Uterus (tissue), 4 donors: ENCODE results near the gene ITIH4. TPM values are rescaled to one million over a fixed set of nuclear protein-coding genes. Genes with fewer than 3 reads are reported as not detected.

Experiments used
- DNase-seq, 2 donors: peaks; one replicate each; pipeline ENCODE4 v3.0.0-alpha.2; 2019 to 2020
- H3K27ac ChIP-seq, 2 donors: fragments of 200-600 bp; sonication (generic); 1 replicate in 1 of 2; 2 replicates in 1 of 2; pipeline ENCODE4 v1.5.1; 2016 to 2018
- H3K27me3 ChIP-seq, 2 donors: fragments of 200-600 bp; sonication (generic); one replicate each; pipeline ENCODE4 v1.5.1; 2018 to 2019; ENCODE audit warnings: control low read depth in 1 of 2
- H3K36me3 ChIP-seq, 2 donors: fragments of 200-600 bp; sonication (generic); one replicate each; pipeline ENCODE4 v1.5.1; 2019; ENCODE audit warnings: control low read depth in 1 of 2
- H3K4me1 ChIP-seq, 2 donors: fragments of 200-600 bp; sonication (generic); one replicate each; pipeline ENCODE4 v1.5.1; 2018 to 2019; ENCODE audit warnings: control low read depth in 1 of 2
- H3K4me3 ChIP-seq, 2 donors: fragments of 200-600 bp; sonication (generic); 1 replicate in 1 of 2; 2 replicates in 1 of 2; pipeline ENCODE4 v1.5.1; 2018 to 2019; ENCODE audit warnings: mild to moderate bottlenecking in 1 of 2
- H3K9me3 ChIP-seq, 2 donors: fragments of 200-600 bp; sonication (generic); one replicate each; pipeline ENCODE4 v1.5.1; 2019; ENCODE audit warnings: control low read depth in 1 of 2
- POLR2A ChIP-seq, 2 donors: fragments of 450-650 bp; IDR thresholded peaks; one replicate each; pipeline ENCODE4 v1.6.1; 2016; ENCODE audit warnings: antibody characterized with exemption in 2 of 2, mild to moderate bottlenecking in 1 of 2, moderate library complexity in 1 of 2
- intact Hi-C: fragments of 100-400 bp; cut with DNase I; formaldehyde crosslinking; loops from one replicate; pipeline ENCODE4 v1.15.1; 2023; ENCODE audit warnings: low total_unique reads
- total RNA-seq, 4 donors: library from RNA; depleted of rRNA in 3 of 4; stranded (reverse); fragments of >200 nt in 3 of 4; gene quantifications; one replicate each; pipeline versions ENCODE4 v1.1.0 to v1.2.4, GENCODE V29; 2014 to 2023
- TF ChIP-seq, protein P1 (sequence below), 4 experiments: fragments of 200-600 bp in 2 of 4; fragments of 450-650 bp in 2 of 4; sonication (generic) in 2 of 4; IDR thresholded peaks; one replicate each; pipeline ENCODE4 v1.5.1; 2016 to 2019; ENCODE audit warnings: antibody characterized with exemption in 4 of 4, mild to moderate bottlenecking in 2 of 4, moderate library complexity in 1 of 4
- donor health status: DM: yes; HTN: yes; CAD: no.

The ITIH4 gene
- total RNA-seq, 4 donors from 2014 or later, result 0.26 to 8.7 (median 6.9) TPM

DNA sequence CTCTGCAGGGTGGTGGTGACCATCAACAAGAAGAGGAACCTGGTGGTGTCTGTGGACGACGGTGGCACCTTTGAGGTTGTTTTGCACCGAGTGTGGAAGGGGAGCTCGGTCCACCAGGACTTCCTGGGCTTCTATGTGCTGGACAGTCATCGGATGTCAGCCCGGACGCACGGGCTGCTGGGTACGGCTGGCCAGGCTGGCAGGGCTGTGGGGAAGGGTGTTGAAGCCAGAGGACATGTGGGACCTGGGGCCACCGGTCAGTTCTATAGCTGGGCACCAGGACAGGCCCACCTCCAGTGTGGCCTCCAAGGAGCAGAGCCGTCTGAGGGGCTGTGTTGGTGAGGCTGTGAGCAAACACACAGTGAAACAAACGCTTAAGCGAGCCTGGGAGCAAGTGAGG lies 39.7 kb downstream of the ITIH4 start:
- DNase-seq, result no peak
- TF ChIP-seq, protein P1, sequence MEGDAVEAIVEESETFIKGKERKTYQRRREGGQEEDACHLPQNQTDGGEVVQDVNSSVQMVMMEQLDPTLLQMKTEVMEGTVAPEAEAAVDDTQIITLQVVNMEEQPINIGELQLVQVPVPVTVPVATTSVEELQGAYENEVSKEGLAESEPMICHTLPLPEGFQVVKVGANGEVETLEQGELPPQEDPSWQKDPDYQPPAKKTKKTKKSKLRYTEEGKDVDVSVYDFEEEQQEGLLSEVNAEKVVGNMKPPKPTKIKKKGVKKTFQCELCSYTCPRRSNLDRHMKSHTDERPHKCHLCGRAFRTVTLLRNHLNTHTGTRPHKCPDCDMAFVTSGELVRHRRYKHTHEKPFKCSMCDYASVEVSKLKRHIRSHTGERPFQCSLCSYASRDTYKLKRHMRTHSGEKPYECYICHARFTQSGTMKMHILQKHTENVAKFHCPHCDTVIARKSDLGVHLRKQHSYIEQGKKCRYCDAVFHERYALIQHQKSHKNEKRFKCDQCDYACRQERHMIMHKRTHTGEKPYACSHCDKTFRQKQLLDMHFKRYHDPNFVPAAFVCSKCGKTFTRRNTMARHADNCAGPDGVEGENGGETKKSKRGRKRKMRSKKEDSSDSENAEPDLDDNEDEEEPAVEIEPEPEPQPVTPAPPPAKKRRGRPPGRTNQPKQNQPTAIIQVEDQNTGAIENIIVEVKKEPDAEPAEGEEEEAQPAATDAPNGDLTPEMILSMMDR (IDR thresholded peaks at IDR 0.05), result no peak
- no peak for TF ChIP-seq POLR2A (IDR thresholded peaks at IDR 0.05)
- Histone ChIP-seq H3K4me1 (no peaks in the 10 kb centered on the region), H3K27me3 (no peaks in the 10 kb centered on the region), H3K9me3 (no peaks in the 10 kb centered on the region), H3K4me3 (no peak overlapping the region), H3K27ac (no peak overlapping the region), H3K36me3 (no peaks in the 10 kb centered on the region)
- intact Hi-C loops, result no loop called here

DNA sequence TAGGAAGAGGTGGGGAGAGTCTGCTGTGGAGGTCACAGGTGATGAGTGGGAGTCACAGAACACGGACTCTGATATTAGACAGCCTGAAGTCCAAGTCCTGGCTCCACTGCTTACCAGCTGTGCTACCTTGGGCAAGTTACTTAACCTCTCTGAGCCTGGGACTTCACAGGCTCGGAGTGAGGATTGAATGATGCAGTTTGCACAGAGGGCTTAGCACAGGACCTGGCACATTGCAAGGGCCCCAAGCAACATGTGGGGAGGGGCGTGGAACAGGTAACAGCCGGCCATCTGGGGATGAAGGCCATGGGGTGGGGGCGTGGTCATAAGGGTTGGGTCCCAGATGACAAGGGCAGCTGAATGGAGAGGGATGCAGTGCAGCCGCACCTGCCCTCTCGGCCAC lies 40.1 kb downstream of the ITIH4 start:
- H3K9me3 ChIP-seq, result no peaks in the 10 kb centered on the region
- H3K27me3 ChIP-seq, result no peaks in the 10 kb centered on the region
- intact Hi-C loops, result no loop called here
- DNase-seq, result no peak
- no peaks in the 10 kb centered on the region for H3K36me3 ChIP-seq
- TF ChIP-seq POLR2A (IDR thresholded peaks at IDR 0.05), result no peak
- TF ChIP-seq, protein P1 (IDR thresholded peaks at IDR 0.05), result no peak
- H3K4me1 ChIP-seq, result no peaks in the 10 kb centered on the region
- no peak overlapping the region for H3K27ac ChIP-seq
- no peak overlapping the region for H3K4me3 ChIP-seq

DNA sequence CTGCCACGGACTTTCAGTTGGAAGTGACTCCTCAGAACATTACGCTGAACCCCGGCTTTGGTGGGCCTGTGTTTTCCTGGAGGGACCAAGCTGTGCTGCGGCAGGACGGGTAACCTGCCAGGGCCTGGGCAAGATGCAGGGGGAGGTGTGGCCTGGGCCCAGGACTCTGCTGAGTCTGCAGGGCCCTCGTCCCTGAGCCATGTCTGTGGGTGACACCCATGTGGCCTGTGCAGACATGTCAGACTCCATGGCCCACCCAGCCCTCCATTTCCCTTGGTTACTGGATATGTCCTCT lies 40.8 kb downstream of the ITIH4 start:
- no peaks in the 10 kb centered on the region for H3K36me3 ChIP-seq
- H3K27ac ChIP-seq, result no peak overlapping the region
- no peaks in the 10 kb centered on the region for H3K4me1 ChIP-seq
- no peak for DNase-seq
- TF ChIP-seq POLR2A (IDR thresholded peaks at IDR 0.05), result no peak
- TF ChIP-seq, protein P1 (IDR thresholded peaks at IDR 0.05), result no peak
- H3K27me3 ChIP-seq, result no peaks in the 10 kb centered on the region
- intact Hi-C loops, result no loop called here
- no peaks in the 10 kb centered on the region for H3K9me3 ChIP-seq
- H3K4me3 ChIP-seq, result no peak overlapping the region

DNA sequence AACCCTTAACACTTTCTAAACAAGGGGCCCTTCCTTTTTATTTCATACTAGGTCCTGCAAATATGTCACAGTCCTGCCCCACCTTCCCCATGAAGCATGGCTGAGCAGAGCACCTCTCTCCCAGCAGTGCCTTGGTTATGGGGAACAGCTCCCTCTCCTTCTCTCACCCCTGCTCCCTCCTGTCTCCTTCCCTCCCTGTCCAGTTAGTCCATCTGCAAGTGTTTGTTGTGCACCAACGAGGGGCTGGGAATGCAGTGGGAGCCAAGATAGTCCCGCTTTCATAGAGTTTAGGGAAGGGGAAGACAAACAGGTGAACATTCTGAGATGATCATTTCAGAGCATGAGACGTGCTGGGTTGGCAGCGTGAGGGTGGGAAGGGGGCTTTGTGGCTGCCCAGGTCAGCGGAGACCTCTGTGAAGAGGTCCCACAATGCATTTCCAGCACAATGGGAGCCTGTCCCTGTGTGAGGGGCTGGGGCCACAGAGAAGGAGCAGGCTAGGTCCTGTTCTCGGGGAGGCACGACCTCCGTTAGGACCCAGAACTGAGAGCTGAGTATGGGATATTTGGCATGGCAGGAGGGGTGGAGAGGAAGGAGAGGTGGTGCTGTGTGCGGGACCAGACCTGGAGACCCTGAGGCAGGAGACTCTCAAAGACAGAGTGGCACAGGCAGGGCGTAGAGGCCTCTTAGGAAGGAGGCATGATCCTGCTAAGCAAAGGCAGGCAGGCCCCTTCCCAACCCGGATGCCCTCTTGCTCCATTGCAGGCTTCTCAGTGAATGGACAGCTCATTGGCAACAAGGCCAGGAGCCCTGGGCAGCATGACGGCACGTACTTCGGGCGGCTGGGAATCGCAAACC lies 41.4 kb downstream of the ITIH4 start:
- DNase-seq, result no peak

More for the DNA sequence above, 41.4 kb downstream of the ITIH4 start:
- no peak overlapping the region for H3K4me3 ChIP-seq
- H3K27me3 ChIP-seq, result no peaks in the 10 kb centered on the region
- intact Hi-C loops, result no loop called here
- no peaks in the 10 kb centered on the region for H3K36me3 ChIP-seq
- TF ChIP-seq, protein P1 (IDR thresholded peaks at IDR 0.05), result no peak
- no peak for TF ChIP-seq POLR2A (IDR thresholded peaks at IDR 0.05)
- H3K27ac ChIP-seq, result no peak overlapping the region
- no peaks in the 10 kb centered on the region for H3K4me1 ChIP-seq
- no peaks in the 10 kb centered on the region for H3K9me3 ChIP-seq
